ENCODE results near the gene ATP9A.

GRCh38 chr20:51631953-51632352 is 136.2 kb downstream of the ATP9A start:
- no peak for TF ChIP-seq CTCF (optimal IDR thresholded peaks at IDR 0.05 in 1 of 3, IDR thresholded peaks at IDR 0.05 in 1 of 3, conservative IDR thresholded peaks at IDR 0.05 in 1 of 3; ENCODE audit: extremely low read depth in 1 of 3, insufficient read depth in 2 of 3, low read length in 3 of 3)
- TF ChIP-seq EZH2 (IDR thresholded peaks at IDR 0.05; ENCODE audit: low read length), result no peak
